Measurements from ENCODE around the gene CTCFL. TPM values are rescaled to one million over a fixed set of nuclear protein-coding genes. Genes with fewer than 3 reads are reported as not detected.
"Not testable (repeated sequence)": the region's sequence is repeated elsewhere in the genome, so short reads cannot be mapped to it uniquely, and the experiment has no call there.

The CTCFL gene
- total RNA-seq, 1 experiment from 2014 or later, result not detected

DNA sequence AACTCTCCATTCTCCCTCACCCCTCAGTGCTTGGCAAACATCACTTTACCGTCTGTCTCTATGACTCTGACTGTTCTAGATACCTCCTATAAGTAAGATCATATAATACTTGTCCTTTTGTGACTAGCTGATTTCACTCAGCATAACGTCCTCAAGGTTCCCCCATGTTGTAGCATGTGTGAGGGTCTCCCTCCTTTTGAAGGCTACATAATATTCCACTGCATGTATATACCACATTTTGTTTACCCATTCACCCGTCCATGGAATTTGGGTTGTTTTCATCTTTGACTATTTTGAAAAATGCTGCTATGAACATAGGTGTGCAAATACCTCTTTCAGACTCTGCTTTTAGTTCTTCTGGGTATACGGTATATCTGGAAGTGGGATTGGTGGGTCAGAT lies 28.3 kb downstream of the CTCFL start:
- BruUV-seq (replicated peaks), result no TSS peak
- Mint-ChIP-seq H3K4me1 (ENCODE audit: low read depth, unreplicated experiment) (peaks cover 8% of the 10 kb centered on the region), H3K9me3 (ENCODE audit: low read depth, unreplicated experiment) (no peaks in the 10 kb centered on the region), H3K4me3 (ENCODE audit: low read depth, unreplicated experiment) (no peak overlapping the region), H3K27me3 (ENCODE audit: unreplicated experiment) (peaks cover 93% of the 10 kb centered on the region), H3K36me3 (ENCODE audit: insufficient read depth, unreplicated experiment) (no peaks in the 10 kb centered on the region), H3K27ac (ENCODE audit: unreplicated experiment) (no peak overlapping the region)
- intact Hi-C loops (cut with micrococcal nuclease; ENCODE audit: unreplicated experiment), result loop anchor here (5.0 kb wide), 1 partner anchor 399 kb away; no protein-coding TSS in a partner anchor
- TF ChIP-seq, protein P1, sequence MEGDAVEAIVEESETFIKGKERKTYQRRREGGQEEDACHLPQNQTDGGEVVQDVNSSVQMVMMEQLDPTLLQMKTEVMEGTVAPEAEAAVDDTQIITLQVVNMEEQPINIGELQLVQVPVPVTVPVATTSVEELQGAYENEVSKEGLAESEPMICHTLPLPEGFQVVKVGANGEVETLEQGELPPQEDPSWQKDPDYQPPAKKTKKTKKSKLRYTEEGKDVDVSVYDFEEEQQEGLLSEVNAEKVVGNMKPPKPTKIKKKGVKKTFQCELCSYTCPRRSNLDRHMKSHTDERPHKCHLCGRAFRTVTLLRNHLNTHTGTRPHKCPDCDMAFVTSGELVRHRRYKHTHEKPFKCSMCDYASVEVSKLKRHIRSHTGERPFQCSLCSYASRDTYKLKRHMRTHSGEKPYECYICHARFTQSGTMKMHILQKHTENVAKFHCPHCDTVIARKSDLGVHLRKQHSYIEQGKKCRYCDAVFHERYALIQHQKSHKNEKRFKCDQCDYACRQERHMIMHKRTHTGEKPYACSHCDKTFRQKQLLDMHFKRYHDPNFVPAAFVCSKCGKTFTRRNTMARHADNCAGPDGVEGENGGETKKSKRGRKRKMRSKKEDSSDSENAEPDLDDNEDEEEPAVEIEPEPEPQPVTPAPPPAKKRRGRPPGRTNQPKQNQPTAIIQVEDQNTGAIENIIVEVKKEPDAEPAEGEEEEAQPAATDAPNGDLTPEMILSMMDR (IDR thresholded peaks at IDR 0.05; ENCODE audit: unreplicated experiment), result no peak
- no peak for DNase-seq
- CTCF ChIA-PET, result no interaction called here

DNA sequence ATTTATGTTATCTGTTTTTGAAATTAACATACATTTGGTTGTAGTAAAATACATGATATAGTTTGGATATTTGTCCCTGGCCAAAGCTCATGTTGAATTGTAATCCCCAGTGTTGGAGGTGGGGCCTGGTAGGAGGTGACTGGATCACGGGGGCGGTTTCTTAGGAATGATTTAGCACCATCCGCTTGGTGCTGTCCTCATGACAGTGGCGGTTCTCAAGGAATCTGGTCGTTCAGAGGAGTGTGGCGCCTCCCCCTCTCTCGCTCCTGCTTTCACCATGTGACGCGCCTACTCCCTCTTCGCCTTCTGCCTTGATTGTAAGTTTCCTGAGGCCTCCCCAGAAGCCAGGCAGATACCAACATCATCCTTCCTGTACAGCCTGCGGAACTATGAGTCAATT lies 29.0 kb downstream of the CTCFL start:
- BruUV-seq (replicated peaks), result no TSS peak
- H3K27ac Mint-ChIP-seq (ENCODE audit: unreplicated experiment), result no peak overlapping the region
- CTCF ChIA-PET, result interaction anchor here (1.0 kb wide), 1 partner anchor 114 kb away, joined by 4 read pairs; no protein-coding TSS in a partner anchor
- peaks cover 8% of the 10 kb centered on the region for H3K4me1 Mint-ChIP-seq (ENCODE audit: low read depth, unreplicated experiment)
- no peaks in the 10 kb centered on the region for H3K36me3 Mint-ChIP-seq (ENCODE audit: insufficient read depth, unreplicated experiment)
- peaks cover 93% of the 10 kb centered on the region for H3K27me3 Mint-ChIP-seq (ENCODE audit: unreplicated experiment)
- no peak for DNase-seq
- no peak overlapping the region for H3K4me3 Mint-ChIP-seq (ENCODE audit: low read depth, unreplicated experiment)
- intact Hi-C loops (cut with micrococcal nuclease; ENCODE audit: unreplicated experiment), result loop anchor here (1.0 to 5.0 kb wide), 3 partner anchors 76 to 399 kb away; no protein-coding TSS in a partner anchor
- H3K9me3 Mint-ChIP-seq (ENCODE audit: low read depth, unreplicated experiment), result no peaks in the 10 kb centered on the region
- TF ChIP-seq, protein P1 (IDR thresholded peaks at IDR 0.05; ENCODE audit: unreplicated experiment), result no peak

DNA sequence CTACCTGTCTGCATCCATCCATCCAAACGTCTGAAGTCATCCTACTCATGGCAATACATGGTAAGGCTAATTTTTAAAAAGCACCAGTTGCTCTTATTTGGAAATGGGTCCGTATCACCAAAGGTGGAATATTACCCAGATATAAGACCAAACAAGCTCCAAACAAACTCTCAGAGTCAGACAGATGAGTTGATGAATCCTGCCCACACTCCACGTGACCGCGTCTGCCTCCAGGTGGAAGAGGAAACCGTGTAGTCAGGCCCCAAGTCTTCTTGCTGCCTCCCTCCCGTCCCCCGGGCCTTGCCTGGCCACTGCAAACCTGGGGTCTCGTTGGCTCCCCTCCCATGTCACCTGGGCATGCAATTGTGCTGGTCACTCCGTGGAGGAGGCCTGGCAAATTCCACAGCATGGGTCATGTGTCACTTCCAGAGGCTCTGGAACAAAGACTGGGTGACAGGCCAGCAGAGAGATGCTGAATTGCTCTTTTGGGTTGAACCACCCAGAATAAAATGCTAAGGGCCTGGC lies 31.8 kb downstream of the CTCFL start:
- peaks cover 89% of the 10 kb centered on the region for H3K27me3 Mint-ChIP-seq (ENCODE audit: unreplicated experiment)
- CTCF ChIA-PET, result interaction anchor here (0.6 to 1.1 kb wide), 5 partner anchors 14 to 1724 kb away, joined by 3 to 7 read pairs (median 4); no protein-coding TSS in a partner anchor
- intact Hi-C loops (cut with micrococcal nuclease; ENCODE audit: unreplicated experiment), result loop anchor here (5.0 kb wide), 1 partner anchor 56 kb away; no protein-coding TSS in a partner anchor
- peaks cover 8% of the 10 kb centered on the region for H3K4me1 Mint-ChIP-seq (ENCODE audit: low read depth, unreplicated experiment)
- H3K9me3 Mint-ChIP-seq (ENCODE audit: low read depth, unreplicated experiment), result no peaks in the 10 kb centered on the region
- no TSS peak for BruUV-seq (replicated peaks)
- H3K27ac Mint-ChIP-seq (ENCODE audit: unreplicated experiment), result no peak overlapping the region
- H3K36me3 Mint-ChIP-seq (ENCODE audit: insufficient read depth, unreplicated experiment), result no peaks in the 10 kb centered on the region
- H3K4me3 Mint-ChIP-seq (ENCODE audit: low read depth, unreplicated experiment), result no peak overlapping the region
- TF ChIP-seq, protein P1 (IDR thresholded peaks at IDR 0.05; ENCODE audit: unreplicated experiment), result no peak
- no peak for DNase-seq

DNA sequence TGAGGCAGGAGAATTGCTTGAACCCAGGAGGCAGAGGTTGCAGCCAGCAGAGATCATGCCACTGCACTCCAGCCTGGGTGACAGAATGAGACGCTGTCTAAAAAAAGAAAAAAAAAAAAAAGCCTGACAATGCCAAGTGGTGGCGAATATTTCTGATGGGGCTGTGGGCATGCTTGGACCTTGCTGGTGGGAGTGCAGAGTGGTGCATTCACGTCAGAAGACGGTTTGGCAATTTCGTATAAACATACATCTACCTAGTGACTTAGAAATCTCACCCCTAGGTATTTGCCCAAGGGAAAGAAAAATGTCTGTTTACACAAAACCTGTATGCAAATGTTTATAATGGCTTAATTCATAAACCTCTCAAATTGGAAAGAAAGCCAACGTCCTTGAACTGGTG lies 33.6 kb downstream of the CTCFL start:
- Mint-ChIP-seq H3K4me3 (ENCODE audit: low read depth, unreplicated experiment) (no peak overlapping the region), H3K9me3 (ENCODE audit: low read depth, unreplicated experiment) (no peaks in the 10 kb centered on the region), H3K36me3 (ENCODE audit: insufficient read depth, unreplicated experiment) (no peaks in the 10 kb centered on the region), H3K27me3 (ENCODE audit: unreplicated experiment) (peaks cover 89% of the 10 kb centered on the region), H3K27ac (ENCODE audit: unreplicated experiment) (no peak overlapping the region), H3K4me1 (ENCODE audit: low read depth, unreplicated experiment) (peaks cover 8% of the 10 kb centered on the region)
- intact Hi-C loops (cut with micrococcal nuclease; ENCODE audit: unreplicated experiment), result loop anchor here (5.0 kb wide), 1 partner anchor 54 kb away; no protein-coding TSS in a partner anchor
- BruUV-seq (replicated peaks), result no TSS peak
- CTCF ChIA-PET, result interaction anchor here (0.8 kb wide), 1 partner anchor 56 kb away, joined by 3 read pairs; no protein-coding TSS in a partner anchor
- no peak for DNase-seq
- TF ChIP-seq, protein P1 (IDR thresholded peaks at IDR 0.05; ENCODE audit: unreplicated experiment), result no peak

DNA sequence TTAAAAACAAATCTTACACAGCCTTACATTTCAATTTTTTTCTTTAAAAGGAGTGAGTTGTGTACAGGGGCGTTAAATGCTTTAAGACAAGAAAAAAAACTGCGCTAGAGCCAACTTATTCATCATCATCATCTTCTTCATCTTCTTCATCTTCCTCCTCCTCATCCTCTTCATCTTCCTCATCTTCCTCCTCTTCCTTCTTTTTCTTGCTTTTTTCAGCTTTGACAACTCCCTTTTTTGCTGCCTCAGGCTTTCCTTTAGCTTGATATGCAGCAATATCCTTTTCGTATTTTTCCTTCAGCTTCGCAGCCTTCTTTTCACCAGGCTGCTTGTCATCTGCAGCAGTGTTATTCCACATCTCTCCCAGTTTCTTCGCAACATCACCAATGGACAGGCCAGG lies 36.7 kb downstream of the CTCFL start:
- BruUV-seq (replicated peaks); DNase-seq; H3K4me1 Mint-ChIP-seq (ENCODE audit: low read depth, unreplicated experiment); H3K27ac Mint-ChIP-seq (ENCODE audit: unreplicated experiment); H3K36me3 Mint-ChIP-seq (ENCODE audit: insufficient read depth, unreplicated experiment); H3K4me3 Mint-ChIP-seq (ENCODE audit: low read depth, unreplicated experiment); intact Hi-C loops (cut with micrococcal nuclease; ENCODE audit: unreplicated experiment); H3K9me3 Mint-ChIP-seq (ENCODE audit: low read depth, unreplicated experiment): not testable (repeated sequence)
- H3K27me3 Mint-ChIP-seq (ENCODE audit: unreplicated experiment), result peaks cover 89% of the 10 kb centered on the region
- CTCF ChIA-PET, result interaction anchor here (0.7 kb wide), 2 partner anchors 954 to 1782 kb away, joined by 3 to 5 read pairs; no protein-coding TSS in a partner anchor

Data from Calu3 (cell line).